GM21529 (cell line): ENCODE measurements around the gene EEF1G.
"Not testable (repeated sequence)": the region's sequence is repeated elsewhere in the genome, so short reads cannot be mapped to it uniquely, and the experiment has no call there.

Experiments
- ATAC-seq: cut with Tn5 transposase; IDR thresholded peaks from one replicate; pipeline ENCODE4 v1.9.1; 2021; ENCODE audit not compliant: unreplicated experiment

EEF1G gene

GRCh38 chr11:62603776-62604299, 30.1 kb upstream of the EEF1G start:
- no peak for ATAC-seq

DNA sequence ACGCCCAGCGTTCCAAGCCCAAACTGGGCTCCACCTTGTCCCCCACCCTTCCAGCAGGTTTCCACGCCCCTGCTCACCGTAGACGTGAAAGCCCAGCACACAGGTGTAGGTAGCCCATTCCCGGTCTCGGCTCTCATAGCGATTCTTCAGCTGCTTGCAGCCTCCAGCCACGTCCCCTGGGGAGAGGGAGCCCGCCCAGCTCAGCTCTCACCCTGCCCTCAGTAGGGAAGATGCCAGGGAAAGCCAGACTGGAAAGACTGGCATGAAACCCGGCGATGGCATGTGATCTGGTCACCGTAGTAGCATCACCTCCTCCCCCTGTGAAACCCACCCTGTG, 29.3 kb upstream of the EEF1G start:
- ATAC-seq: no peak

- no peak for ATAC-seq
Observed at GRCh38 chr11:62602141-62603071, 28.7 kb upstream of the EEF1G start.

DNA sequence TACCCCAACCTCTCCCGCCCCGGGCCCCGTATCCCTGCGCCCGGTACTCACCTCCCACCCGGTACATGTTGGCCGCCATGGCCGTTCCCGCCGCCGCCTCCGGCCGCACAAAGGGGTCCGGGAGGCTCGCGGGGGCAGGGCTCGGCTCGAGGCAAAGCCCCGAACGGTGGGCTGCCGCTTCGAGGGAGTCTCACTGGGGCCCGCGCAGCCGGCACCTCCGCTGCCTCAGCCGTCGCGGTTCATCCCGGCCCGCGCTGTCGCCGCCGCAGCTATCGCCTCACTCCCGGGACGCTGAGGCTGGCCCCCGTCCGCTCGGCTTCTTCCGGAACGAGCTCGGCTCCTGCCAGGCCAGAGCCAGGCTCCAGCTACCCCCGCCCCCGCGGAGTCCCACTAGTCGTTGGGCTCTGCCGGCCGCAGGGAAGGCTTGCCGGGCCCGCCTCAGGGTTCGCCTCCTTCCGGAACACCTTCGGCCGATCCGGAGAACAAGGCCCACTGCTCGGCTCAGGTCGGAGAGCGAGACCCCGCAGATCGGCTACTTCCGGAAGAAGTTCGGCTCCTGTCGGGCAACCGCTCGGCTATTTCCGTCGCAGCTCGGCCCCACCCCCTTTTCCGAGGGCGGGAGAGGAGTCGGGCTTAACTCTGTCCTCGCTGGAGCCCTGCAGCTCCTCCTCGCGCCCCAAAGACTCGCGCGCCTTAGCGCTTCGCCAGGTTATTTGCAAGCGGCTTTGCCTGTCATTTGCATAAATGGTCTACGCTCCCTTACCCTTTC, 27.9 kb upstream of the EEF1G start, which contains the start of gene MTA2:
Gene MTA2, minus strand, starts transcription at position 494 of the 769 bp plus-strand sequence. Its CDS starts 415 bp downstream, at position 79.
- peak; percentile 74 for ATAC-seq

- ATAC-seq: no peak
Observed at GRCh38 chr11:62601122-62601371, 27.4 kb upstream of the EEF1G start.

DNA sequence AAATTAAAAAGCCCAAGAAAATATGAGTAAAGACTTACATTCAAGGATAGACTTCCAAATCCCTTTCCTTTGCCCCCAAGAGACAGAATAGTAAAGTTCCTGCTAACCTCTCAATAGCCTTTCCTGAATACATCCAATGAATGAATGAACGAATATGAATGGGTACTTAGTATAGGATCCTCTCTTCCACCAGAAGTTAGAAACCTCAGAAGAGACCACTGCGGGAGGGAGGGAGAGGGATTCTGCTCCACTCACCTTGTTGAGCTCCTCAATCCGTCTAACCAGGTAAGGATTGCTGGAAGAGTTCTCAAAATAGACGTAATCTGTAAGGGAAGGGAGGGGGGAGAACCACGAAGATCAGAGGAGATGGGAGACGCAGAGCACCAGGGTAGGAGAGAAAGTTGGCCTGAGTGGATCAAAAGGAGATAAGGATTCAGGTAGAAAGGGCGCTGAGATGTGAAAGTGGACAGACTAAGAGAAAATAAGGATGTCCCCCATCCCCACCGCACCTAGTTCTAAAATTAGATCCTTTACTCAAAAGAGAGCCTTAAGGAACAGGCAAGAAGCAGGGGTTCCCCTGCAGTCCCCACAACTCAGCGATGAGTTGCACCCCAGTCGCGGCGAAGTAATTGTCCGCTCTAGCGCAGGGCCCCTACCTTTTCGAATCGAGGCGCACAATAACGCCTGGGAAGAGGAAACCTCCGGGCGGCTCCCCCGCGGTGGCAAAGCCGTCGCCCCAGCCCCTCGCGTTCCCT, 26.9 kb upstream of the EEF1G start:
- ATAC-seq: no peak

- ATAC-seq: no peak
Observed at GRCh38 chr11:62599901-62600300, 26.2 kb upstream of the EEF1G start.

- ATAC-seq: peak; percentile 54
Observed at GRCh38 chr11:62599069-62599696, 25.5 kb upstream of the EEF1G start.

GRCh38 chr11:62595124-62595523, 21.4 kb upstream of the EEF1G start:
- ATAC-seq: no peak

DNA sequence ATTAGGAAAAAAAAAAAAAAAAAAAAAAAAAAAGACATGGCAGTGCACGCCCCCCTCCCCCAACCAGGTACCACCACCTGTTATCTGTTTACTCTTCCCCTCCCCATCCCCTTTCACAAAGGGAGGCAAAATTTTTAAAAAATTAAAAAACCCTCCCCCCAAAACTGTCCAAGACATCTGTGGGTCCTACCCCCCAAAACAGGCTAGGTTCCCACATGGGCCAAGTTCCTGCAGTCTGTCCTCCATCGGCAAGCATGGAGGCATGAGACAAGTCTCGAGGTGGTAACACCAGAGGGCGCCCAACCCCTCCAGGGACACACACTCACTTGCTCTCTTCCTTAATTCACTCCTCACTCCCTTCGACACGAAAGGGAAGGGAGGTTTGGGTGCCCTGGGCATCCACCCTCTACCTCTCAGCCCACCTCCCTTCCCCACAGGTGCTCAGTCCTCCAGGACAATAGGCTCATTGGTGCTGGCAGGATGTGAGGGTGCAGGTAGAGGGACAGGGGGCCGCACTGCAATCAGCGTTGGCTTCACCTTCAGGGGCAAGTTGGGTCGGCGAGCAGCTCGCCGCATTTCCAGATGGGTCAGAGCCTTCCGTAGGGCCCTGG, 19.8 kb upstream of the EEF1G start:
- ATAC-seq: no peak

DNA sequence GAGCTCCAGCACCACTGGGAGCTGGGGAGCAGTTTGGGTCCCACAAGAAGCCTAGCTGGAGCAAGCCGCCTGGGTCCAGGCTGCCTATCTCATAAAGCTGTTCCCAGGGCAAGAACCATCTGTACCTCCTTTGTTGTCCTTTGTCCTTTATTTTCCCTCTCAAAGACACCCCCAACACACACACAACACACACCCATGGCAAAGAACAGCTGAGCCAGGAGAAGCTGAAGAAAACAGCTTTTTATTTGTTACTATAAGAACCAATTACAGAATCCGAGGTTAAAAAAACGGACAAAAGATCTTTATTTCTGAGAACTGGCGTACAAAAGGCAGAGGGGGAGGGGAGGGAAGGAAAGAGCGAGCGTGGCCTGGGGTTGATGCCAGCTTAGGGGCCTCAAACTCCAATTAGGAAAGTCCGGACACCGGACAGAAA, 19.3 kb upstream of the EEF1G start:
- ATAC-seq: no peak

GRCh38 chr11:62592146-62592815, 18.6 kb upstream of the EEF1G start:
- peak; percentile 2 for ATAC-seq

- peak; percentile 89 for ATAC-seq
Observed at GRCh38 chr11:62591448-62592145, 17.9 kb upstream of the EEF1G start, which contains the start of gene TUT1. TUT1 (minus strand) TSS chr11:62591523; CDS start chr11:62591485, 38 bp downstream.

GRCh38 chr11:62588966-62589637, 15.4 kb upstream of the EEF1G start:
- no peak for ATAC-seq

DNA sequence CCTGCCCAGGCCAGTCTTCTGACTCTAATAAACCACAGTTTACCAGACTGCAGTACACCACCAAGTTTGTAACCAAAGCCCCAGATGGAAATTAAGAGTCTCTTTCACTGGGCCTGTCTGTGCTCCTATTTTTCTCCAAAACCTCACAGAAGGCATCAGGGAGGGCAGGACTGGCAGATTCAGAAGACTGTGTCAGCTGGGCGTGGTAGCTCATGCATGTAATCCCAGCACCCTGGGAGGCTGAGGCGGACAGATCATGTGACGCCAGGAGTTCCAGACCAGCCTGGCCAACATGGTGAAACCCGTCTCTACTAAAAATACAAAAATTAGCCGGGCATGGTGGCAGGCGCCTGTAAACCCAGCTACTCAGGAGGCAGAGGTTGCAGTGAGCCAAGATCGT, 11.7 kb upstream of the EEF1G start:
- not testable (repeated sequence) for ATAC-seq

DNA sequence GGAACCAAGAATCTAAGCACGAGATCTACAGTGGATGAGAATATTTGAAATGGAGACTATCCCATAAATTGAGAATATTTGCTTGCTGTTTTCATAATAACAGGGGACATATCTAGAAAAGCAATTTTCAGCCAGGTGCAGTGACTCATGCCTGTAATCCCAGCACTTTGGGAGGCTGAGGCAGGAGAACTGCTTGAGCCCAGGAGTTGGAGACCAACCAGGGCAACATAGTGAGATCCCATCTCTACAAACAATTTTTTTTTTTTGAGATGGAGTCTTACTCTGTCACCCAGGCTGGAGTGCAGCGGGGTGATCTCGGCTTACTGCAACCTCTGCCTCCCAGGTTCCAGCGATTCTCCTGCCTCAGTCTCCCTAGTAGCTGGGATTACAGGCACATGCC, 8.0 kb upstream of the EEF1G start:
- not testable (repeated sequence) for ATAC-seq

GRCh38 chr11:62580959-62581715, 7.4 kb upstream of the EEF1G start:
- ATAC-seq: no peak

DNA sequence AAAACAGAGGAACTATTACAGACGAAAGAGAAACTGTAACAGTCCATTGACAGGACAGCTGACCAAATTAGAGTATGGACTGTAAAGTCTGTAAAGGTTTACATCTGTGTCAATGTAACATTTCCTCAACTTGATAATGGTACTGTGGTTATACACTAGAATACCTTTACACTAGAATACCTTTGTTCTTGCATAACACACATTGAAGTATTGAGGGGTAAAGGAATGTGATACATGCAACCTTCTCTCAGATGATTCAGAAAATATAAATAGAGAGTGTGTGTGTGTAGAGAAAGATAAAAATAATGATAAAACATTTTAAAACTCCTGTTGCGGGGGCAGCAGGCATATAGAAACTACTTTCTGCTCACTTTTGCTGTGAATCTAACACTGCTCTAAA, 5.6 kb upstream of the EEF1G start:
- no peak for ATAC-seq
